G401 (cell line): Measurements from ENCODE around the gene CC2D2B. TPM values are rescaled to one million over a fixed set of nuclear protein-coding genes. Genes with fewer than 3 reads are reported as not detected.
"Not testable (repeated sequence)": the region's sequence is repeated elsewhere in the genome, so short reads cannot be mapped to it uniquely, and the experiment has no call there.

Experiments used
- DNase-seq: peaks from one replicate; pipeline ENCODE4 v3.0.0-alpha.2; 2015; ENCODE audit warnings: low spot score
- in situ Hi-C: cut with HindIII; loops from 2 replicates; pipeline ENCODE4 v1.10.0; 2016; ENCODE audit warnings: low sequenced_read_pairs, mixed read lengths
- total RNA-seq: library from RNA; depleted of rRNA; stranded (reverse); fragments of >200 nt; shearing (Covaris generic); gene quantifications from 2 replicates; pipeline ENCODE4 v1.2.3, GENCODE V29; 2014; rRNA removed

Gene CC2D2B, protein sequence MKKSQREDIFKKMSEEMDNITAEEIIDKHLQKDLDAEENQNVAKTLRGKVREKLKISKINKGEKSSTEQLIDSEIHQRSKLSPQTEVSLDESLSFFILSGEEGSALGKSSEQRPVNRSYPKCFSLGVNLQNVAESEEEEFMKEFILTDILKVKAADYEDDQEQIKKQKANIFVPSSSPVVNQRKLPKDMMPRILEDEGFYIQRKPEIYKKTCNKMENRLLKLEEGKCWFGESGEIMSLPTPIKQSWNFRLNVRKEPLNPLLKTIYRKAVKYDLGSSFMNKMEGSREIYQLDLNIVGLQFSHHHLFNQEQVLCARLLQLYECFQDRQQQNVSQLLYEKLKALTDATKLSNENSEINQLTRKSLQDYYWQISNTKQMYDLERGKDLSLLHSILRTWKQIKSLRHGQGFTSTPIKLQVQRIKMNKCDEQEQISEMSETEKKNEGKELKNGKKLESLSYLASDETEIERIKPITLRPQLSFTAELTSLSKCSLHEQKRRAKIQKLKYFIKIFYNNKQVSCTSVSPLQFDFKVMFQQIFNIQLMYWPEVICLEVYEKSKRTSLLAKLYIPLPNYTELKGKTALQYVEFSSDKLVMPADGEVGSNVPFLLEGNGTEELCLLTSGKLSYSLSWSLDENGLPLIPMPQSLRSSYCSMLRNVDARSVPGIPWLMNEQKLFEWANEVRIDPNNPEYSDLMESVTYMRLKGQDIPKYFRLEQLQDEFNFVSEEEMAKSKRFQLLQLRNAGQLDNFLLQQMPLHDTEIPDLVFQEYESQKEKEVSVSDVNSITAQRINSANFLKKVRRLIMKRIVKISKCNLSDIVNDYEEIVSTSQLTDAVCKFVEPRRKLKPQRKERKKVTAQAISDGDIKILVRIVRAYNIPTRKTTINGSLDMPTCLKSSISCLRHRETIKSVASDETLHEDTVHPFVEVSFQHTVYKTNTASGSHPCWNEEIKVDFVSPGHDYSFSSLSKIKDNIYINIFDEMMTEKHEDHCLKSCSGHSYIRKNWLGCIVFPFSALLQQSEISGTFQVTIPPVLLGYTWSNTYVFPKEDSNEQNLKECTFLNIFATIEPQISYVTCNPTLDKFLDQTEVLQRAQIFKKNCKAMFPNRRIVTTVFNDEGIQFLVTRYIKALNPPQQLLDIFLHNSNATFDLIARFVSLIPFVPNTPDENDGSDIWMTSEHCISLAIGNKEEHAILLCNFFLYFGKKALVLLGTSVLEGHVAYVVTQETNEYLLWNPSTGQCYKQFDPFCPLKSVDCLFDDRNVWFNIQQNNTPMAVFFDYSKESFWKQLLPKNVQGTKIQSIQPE (N-terminal part only)
- total RNA-seq, result not detected in 2 replicates

DNA sequence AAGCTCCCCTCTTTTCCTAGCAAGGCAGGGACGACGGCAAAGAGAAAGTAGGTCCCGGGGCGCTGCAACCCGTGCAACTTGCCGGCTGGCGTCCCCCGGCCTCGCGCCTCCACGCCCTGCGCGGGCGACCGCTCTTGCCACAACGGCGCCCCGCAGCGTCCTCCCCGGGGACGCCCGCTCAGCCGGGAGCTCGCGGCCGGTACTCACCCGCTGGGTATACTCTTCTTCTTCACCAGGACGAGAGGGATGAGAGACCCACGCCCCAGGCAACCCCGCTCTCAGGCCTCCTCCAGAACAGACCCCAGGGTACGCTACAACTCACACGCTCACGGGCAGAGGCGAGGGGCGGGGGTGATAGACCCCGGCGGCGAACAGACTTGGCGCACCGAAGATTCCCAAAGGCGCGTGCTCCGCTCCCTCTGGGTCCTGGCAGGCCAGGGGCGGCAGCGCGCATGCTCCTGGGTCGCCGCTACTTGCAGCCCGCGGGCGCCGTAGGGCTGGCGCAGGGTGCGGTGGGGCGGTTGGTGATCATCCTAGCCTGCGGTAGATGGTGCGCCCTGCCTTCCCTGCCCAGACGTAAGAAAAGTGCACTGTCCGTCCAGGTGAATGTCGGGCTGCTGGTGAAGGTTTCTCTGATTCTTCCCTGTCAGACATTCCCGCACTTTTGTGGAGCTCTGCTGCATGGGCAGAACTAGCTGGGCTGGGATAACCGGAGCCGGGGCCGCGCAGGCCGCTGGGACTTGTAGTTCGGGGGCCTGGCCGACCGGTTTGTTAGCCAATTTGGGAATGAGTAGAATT lies at the start of gene CC2D2B:
CC2D2B (plus strand) TSS at position 520 of the 798 bp plus-strand sequence. CDS start 3,349 bp downstream, outside the sequence.
- peak; percentile 88 for DNase-seq
- in situ Hi-C loops, result no loop called here

DNA sequence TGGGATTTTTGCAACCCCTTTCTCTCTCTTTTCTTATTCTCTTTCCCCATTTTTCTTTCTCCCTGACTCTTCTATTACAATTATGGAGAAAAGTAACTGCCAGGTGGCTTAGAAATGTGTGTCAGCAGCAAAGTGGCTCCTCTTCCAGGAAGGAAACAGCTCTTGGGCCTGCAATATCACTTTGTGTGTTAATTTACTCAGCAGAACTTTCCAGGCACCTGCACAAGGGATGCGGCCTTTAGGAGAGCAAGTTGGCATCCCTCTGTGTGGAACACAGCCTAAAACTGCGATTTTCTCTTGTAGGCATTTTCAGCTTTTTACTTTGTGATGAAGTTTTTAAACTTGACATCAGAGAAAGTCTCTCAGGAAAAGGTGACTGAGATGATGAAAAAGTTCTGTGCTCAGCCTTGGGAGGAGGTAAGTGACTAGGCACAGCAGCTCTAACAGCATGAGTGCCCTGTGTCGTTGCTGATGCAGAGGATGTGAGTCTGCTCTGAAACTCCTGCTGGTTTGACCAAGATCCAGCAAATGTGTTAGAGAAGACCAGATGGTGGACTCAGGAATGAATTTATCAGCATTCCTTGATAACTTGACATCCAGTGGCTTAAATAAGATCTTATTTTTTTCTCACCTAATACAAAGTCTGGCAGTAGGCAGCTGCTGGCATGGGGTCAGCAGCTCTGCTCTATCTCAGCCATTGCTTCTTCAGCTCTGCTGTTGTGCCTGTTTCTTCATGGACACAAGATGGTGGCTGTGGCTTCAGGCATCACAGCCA lies 47.4 kb upstream of the CC2D2B start:
- in situ Hi-C loops, result no loop called here

DNA sequence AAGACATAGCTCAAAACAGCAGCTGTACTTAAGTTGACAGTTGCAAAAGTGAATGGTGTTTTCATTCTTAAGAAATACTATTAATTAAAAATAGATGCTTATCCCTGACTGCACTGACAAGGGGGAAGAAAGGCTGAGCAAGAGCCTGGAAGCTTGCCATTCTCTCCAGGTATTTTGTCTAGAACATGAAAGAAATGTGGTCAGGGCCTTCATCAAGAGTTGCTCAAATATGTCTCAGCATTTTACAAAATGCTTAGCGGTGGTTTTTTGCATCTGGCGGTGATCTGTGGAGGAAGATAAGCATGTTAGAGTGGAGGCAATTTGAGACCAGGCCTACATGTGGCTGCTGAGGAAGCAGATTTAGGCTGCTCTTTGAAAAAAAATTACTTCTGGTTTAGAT lies 46.4 kb upstream of the CC2D2B start:
- DNase-seq, result no peak
- in situ Hi-C loops, result no loop called here

More for the DNA sequence above, 47.4 kb upstream of the CC2D2B start:
- DNase-seq, result peak; percentile 12

DNA sequence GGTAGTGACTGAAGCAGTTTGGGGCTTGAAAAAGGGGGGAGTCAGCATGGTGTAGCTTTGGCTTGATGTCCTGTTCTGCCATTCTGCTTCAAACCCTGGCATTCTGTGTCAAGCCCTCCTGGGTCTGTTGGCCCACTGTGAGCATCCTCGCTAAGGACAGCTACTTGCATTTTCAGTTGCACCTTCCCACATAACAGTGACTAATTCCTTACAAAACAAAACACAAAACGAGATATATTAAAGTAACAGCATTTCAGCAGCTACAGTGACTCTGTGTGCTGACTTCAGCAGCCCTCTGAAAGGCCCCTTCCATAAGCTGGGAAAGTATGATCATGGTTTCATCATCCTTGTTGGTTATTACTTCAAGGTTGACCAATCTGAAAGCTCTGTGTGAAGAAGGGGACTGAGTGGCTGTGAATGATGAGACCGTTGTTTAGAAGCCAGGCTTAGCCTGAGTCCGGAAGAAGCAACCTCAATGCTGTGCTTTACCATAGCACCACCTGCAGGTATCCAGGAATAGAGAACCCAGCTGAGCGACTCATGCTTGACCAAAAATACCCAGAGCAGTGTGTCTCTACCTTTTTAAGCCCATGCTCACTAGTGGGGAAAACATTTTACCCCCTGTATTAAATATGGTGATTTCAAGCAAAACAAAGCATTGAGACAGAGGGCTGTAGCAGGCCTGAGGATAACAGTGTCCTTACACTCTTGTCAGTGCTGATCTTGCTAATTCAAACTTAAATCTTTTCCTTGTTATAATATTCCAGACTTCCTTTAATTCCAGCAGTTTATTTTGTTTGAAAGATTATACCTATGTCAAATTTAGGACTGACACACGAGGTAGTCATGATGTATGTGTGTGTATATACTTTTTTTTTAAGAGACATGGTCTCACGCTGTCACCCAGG lies 42.6 kb upstream of the CC2D2B start:
- DNase-seq, result peak; percentile 22
- in situ Hi-C loops, result no loop called here

DNA sequence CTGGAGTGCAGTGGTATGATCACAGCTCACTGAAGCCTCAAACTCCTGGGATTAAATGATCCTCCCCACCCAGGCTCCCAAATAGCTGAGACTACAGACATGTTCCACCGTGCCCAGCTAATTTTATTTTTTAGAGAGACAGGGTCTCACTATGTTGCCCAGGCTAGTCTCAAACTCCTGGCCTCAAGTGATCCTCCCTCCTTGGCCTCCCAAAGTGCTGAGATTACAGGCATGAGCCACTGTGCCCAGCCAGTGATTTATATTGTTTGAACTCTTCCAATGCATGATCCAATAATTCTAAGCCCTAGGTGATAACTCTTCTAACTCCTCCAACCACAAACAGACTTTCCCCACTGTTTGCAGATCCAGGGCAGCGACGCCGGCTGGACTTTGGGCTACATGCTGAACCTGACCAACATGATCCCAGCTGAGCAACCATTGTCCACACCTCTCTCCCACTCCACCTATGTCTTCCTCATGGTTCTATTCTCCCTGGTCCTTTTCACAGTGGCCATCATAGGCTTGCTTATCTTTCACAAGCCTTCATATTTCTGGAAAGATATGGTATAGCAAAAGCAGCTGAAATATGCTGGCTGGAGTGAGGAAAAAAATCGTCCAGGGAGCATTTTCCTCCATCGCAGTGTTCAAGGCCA lies 41.8 kb upstream of the CC2D2B start:
- in situ Hi-C loops, result no loop called here
- no peak for DNase-seq

DNA sequence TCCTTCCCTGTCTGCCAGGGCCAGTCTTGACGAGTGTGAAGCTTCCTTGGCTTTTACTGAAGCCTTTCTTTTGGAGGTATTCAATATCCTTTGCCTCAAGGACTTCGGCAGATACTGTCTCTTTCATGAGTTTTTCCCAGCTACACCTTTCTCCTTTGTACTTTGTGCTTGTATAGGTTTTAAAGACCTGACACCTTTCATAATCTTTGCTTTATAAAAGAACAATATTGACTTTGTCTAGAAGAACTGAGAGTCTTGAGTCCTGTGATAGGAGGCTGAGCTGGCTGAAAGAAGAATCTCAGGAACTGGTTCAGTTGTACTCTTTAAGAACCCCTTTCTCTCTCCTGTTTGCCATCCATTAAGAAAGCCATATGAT lies 41.3 kb upstream of the CC2D2B start:
- no peak for DNase-seq
- in situ Hi-C loops, result no loop called here

DNA sequence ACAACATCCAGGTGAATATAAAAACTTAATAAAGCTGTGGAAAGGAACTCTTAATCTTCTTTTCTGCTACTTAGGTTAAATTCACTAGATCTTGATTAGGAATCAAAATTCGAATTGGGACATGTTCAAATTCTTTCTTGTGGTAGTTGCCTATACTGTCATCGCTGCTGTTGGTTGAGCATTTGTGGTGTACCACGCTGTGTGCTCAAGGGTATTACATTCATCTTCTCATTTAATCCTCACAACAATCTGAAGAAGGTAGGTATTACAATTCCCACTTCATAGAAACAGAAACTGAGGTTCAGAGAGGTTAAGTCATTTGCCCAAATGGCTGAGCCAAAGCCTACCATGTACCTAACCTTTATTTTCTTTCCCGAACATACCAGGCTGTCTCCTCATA lies 39.9 kb upstream of the CC2D2B start:
- in situ Hi-C loops, result no loop called here

DNA sequence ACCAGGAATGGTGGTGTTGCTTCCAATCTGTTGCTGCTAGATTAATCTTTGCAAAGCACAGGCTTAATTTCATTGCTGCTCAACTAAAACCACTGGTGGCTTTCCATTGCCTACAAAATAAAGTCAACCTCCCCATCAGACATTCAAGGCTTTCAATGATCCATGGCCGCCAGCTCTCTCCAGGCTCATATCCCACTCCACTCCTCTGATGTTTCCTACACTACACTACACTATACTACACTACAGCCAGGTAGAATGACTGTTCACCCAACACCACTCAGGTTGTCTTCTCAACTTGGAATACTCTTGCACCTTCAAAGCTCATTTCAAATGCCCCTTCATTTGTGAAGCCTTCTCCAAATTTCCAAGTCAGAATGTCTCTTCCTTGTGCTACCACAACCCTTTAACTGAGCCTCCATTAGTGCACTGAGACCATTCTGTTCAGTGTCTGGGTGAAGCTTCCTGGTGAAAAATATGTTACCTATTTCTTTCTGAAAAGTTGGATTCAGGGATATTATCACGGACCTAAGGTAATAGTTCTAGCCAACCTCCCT lies 35.5 kb upstream of the CC2D2B start:
- DNase-seq, result no peak
- in situ Hi-C loops, result no loop called here

More for the DNA sequence above, 39.9 kb upstream of the CC2D2B start:
- DNase-seq, result no peak

DNA sequence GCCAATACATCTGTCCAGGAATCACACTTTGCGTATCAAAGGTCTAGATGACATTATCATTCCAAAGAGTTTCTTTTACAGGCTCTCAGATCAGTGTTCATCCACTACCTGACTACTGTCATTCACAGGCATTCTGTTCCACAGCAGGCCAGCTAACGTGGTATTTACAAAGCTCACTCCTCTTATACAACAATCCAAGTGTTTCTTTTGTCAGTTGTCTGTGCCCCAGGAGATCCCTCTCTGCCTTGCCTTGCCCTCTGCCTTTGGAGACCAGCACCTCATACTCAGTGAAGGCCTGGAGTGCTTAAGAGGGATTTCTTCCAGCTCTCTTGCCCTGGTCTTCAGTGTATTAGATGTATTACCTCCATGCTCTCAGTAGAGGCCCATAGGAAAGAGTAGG lies 34.6 kb upstream of the CC2D2B start:
- in situ Hi-C loops, result no loop called here
- DNase-seq, result no peak

DNA sequence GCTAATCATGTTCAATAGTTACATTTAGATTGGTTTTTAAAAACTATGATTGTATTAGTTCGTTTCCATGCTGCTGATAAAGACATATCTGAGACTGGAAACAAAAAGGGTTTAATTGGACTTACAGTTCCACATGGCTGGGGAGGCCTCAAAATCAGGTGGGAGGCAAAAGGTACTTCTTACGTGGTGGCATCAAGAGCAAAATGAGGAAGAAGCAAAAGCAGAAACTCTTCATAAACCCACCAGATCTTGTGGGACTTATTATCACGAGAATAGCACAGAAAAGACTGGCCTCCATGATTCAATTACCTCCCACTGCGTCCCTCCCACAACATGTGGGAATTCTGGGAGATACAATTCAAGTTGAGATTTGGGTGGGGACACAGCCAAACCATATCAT lies 34.1 kb upstream of the CC2D2B start:
- in situ Hi-C loops, result no loop called here
- DNase-seq, result no peak

DNA sequence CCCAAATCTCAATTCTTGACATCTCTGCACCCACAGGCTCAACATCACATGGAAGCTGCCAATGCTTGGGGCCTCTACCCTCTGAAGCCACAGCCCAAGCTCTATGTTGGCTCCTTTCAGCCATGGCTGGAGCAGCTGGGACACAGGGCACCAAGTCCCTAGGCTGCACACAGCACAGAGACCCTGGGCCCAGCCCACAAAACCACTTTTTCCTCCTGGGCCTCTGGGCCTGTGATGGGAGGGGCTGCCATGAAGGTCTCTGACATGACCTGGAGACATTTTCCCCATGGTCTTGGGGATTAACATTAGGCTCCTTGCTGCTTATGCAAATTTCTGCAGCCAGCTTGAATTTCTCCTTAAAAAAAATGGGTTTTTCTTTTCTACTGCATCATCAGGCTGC lies 33.0 kb upstream of the CC2D2B start:
- in situ Hi-C loops, DNase-seq: not testable (repeated sequence)

DNA sequence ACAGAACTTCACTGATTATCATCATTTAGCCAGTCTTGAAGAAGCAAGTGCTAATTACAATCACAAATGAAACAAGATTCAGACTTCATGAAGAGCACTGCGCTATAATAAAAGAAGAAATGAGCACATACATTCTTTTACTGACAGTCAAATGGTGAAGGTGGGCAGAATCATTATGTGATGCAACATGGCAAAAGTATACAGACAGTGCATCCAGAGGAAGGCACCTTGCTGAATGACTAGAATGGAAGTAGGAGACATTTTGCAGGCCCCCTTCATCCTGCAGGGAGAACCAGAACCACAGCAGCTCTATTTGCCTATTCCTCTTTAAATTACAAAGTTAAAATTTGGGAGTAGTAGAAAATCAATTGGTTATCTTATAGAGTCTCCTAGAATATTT lies 31.0 kb upstream of the CC2D2B start:
- no peak for DNase-seq
- in situ Hi-C loops, result no loop called here

DNA sequence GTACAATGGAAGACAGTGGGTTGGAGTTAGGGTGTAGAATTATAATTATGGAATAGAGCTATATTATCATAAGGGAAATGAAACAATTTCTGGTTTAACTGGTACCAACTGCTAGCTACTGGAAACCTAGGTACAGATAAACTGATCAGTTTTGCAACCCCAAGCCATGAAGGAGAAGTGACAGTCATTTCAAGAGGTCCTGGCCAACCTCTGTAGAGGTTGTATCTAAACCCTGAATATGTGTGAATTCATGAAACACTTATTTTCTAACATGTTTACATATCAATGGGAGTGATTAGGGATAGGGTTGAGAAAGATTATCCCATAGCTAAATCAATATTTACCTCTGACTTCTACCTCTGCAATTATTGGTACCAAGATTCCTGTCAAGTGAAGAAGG lies 29.9 kb upstream of the CC2D2B start:
- in situ Hi-C loops, result no loop called here
- no peak for DNase-seq

DNA sequence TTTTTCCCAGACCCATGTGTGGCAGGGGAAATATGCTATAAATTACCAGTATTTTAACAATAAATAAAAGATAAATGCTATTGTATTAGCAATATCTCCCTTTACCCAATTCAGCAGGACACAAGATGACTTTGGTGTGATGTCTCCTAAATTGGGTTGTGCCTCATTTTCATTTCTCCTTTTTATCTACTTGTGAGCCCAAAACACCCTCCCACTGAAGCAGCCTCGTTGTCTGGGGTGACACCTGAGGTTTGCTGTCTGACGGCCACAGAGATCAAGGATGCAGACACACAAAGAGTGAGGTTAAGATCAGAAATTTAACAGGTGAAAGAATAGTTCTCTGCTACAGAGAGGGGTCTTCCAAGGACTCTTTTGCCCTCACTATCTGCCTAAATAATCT lies 27.1 kb upstream of the CC2D2B start:
- in situ Hi-C loops, result no loop called here
- no peak for DNase-seq

DNA sequence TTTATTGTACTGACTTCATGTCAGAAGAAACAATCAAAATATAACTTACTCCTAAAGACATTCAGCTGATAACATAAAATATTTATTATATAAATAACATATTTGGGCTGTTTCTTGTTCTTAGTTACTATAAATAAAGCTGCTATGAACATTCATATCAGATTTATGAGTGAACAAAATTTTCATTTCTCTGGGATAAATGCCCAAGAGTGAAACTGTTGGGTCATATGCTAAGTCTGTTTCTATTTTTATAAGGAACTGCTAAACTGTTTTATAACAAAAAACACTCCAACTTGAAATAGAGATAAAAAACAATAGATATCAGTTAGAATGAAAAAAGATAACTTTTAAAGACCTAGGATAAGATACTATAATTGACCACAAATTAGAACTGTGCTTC lies 26.5 kb upstream of the CC2D2B start:
- no peak for DNase-seq
- in situ Hi-C loops, result no loop called here

DNA sequence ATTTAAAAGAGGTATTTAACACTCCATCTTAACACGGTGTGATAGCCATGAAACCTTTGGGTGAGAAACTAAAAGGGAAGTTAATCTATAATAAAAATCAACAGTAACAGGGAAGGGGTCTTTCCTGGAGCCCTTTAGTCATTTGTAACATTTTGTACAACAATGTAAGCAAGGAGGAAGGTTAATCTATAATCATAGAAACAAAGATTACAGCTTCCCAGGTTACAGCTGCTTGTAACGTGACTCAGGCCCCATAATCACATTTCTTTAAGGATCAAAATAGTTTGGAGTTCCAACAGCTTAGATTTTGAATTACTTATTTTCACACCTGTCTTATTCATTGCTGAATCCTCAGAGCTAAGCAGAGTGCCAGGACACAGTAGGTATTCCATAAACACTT lies 17.9 kb upstream of the CC2D2B start:
- DNase-seq, result no peak
- in situ Hi-C loops, result no loop called here
